NCI-H2029 treated with DMSO at 0.1 percent for 48 hours (cell line): ENCODE measurements around the gene FAM168A.

Experiments
- DNase-seq: peaks from one replicate; lab custom pipeline; 2025; lab: John Stamatoyannopoulos, UW

FAM168A gene

DNA sequence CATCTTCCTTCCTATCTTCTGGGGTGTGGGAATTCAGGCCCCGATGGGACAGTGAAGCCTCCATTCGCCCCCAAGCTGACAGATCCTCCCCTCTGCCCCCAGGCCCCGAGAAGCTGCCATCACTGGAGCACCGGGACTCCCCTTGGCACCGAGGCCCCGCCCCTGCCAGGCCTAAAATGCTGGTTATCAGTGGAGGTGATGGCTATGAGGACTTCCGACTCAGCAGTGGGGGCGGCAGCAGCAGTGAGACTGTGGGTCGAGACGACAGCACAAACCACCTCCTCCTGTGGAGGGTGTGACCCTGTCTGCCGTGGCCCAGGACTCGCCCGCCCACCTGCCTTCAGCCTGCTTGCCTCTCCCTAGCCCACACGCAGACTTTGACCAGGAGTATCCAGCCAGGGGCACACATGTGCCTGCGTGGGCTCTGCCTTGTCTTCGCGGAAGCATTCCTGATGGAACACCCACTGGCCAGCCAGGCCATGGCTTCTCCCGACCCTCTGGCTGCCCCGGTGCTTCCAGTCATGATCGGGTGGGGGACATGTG lies 230.4 kb downstream of the FAM168A start:
- DNase-seq, result no peak

DNA sequence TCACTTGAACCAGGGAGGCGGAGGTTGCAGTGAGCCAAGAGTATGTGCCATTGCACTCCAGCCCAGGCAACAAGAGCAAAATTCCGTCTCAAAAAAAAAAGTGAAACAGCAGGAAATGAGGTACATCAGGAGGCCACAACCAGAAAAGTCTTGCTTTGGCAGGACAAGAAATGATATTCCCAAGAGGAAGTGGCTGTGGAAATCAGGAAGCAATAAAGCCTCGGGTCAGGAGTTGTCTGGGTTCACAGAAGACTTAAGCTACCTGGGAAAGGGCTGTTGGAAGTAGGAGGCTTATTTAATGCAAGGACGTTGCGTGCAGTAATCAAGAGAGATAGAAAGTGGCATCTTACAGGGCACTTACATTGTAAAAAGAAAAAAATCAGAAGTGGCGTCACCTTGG lies 231.0 kb downstream of the FAM168A start:
- DNase-seq, result no peak

DNA sequence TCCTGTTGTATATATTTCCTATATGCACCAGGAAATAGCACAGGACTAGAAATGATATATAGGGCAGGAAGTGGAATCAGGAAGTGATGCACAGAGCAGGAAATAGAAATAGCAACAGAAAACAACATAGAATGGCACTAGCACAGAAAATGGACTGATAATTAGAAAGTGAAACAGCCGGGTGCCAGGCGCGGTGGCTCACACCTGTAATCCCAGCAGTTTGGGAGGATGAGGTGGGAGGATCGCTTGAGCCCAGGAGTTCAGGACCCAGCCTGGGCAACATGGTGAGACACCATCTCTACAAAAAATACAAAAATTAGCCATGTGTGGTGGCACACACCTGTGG lies 231.7 kb downstream of the FAM168A start:
- no peak for DNase-seq

DNA sequence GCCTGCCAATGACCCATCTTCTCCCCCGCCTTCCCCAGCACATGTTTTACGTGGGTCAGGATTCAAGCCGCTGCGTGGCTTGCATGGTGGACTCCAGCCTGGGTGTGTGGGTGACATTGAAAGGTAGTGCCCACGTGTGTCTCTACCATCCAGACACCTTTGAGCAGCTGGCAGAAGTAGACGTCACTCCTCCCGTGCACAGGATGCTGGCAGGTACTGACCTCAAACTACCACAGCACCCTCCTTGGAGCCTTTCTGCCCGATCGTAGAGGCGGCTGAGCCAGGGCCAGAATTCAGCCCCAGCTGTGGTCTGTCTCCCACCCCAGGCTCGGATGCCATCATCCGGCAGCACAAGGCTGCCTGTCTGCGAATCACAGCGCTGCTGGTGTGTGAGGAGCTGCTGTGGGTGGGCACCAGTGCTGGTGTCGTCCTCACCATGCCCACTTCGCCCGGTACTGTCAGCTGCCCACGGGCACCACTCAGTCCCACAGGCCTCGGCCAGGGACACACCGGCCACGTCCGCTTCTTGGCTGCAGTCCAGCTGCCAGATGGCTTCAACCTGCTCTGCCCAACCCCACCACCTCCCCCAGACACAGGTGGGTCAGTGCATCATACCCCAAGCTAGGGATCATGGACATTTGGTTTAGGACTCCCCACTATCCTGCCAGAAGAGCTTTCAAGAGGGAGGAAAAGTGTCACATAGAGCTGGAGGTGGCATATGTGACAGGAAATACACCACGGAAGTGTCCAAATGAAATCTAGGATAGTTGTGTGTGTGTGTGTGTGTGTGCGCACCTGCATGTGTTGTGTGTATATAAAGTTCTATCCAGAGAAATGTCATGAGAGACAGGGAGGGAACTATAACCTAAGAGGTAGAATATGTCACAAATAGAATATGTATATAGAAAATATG lies 232.3 kb downstream of the FAM168A start:
- no peak for DNase-seq

DNA sequence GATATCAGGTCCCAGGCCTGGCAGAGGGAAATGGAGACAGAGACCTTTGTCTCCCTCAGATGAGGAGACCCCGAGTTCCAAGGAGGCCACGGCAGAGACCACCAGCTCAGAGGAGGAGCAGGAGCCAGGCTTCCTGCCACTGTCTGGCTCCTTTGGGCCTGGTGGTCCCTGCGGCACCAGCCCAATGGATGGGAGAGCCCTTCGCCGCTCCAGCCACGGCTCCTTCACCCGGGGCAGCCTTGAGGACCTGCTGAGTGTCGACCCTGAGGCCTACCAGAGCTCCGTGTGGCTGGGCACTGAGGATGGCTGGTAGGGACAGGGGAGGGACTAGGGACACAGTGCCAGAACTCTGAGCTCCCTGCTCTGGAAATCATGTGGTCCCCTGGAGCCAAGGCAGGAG lies 234.8 kb downstream of the FAM168A start:
- DNase-seq, result no peak

DNA sequence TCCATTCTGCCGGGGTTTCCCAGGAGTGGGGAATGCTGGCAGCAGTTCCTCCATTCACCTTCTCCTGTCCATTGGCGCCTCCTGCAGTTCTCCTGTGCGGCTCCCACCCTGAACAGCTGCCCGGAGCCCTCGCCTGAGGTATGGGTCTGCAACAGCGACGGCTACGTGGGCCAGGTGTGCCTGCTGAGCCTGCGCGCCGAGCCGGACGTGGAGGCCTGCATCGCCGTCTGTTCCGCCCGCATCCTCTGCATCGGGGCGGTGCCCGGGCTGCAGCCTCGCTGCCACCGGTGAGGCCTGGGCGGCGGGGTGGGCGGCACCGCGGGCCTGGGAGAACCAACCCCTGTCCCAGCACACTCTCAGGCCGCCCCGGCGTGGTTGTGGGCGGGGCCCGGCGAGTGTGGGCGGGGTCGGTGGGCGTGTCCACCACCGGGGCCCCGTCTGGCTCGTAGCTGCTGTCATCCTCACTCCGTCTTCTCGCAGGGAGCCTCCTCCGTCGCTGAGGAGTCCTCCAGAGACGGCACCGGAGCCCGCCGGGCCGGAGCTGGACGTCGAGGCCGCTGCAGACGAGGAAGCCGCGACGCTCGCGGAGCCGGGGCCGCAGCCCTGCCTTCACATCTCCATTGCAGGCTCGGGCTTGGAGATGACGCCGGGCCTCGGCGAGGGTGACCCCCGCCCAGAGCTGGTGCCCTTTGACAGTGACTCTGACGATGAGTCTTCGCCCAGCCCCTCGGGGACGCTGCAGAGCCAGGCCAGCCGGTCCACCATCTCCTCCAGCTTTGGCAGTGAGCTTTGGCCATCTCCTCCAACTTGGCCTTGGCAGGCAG lies 235.7 kb downstream of the FAM168A start:
- DNase-seq, result no peak

DNA sequence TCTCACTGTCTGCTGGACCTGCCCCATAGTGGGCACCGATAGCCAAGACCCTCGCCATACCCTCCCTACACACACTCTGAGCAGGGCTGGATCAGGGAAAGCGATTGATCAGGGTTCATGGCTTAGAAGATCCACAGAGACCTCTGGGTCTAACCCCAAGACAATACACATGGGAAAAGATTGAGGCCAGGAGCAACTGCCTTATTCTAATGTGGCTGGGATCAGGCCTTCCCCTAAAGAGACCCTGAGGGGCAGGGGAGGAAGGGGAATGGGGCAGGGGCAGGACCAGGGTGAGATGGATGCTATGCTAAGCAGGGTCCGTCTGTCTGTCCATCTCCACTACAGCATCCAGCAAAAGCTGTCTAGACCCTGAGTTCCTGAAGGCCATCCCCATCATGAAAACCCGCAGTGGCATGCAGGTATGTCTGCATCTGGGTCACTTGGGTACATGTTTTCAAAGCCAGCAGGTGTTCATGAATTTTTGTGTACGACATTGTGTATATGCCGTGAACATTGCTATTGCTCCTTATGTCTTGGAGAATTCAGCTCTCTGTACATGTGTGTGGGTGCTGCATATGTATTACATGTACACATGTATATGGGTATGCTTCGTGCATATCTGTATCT lies 237.1 kb downstream of the FAM168A start:
- DNase-seq, result no peak

DNA sequence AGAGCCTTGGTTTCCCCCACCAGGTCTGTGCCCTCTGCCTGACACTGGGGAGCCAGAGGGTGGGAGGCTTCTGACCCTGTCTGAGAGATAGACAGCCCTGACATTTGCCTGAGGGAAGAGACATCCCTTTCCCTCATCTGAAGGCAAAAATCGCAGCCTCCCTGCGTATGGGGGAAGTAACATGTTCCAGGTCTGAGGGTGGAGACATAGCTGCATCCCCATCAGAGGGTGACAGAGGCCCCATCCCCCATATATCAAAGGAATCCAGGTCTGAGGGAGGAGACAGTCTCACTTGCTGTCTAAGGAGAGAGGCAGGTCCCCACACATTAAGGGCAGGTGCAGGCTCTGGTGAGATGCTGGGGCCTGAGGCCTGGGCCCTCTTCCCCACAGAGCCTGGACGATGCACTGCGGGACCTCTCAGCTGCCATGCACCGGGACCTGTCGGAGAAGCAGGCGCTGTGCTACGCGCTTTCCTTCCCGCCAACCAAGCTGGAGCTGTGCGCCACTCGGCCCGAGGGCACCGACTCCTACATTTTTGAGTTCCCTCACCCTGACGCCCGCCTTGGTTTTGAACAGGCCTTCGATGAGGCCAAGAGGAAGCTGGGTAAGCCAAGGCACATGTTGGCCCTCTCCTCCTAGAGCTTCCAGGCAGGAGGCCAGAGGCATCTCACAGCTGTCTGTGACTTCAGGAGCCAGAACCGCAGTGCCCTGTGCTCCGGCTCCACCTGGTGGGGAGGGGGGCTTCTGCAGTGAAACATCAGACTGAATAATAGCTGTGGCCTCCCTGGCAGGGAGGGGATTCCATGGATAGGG lies 237.8 kb downstream of the FAM168A start:
- DNase-seq, result no peak

DNA sequence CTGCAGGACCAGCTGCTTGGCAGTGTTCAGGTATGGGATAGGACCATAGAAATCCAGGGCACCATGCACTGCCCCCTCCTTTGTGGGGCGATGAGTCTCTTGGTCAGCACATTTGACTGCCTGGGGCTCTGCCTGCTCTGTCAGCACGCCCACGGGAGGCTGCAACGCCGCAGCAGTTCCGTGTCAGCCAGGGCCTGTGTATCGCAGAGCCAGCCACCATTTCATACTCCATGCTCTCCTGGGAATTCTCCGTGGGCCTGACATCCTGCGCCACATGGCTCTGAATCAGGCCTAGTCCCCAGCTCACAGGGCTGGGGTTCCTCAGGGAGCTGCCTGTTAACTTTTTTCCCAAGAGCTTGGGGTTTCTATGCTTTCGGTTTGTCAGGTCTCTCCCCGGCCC lies 238.6 kb downstream of the FAM168A start:
- no peak for DNase-seq

DNA sequence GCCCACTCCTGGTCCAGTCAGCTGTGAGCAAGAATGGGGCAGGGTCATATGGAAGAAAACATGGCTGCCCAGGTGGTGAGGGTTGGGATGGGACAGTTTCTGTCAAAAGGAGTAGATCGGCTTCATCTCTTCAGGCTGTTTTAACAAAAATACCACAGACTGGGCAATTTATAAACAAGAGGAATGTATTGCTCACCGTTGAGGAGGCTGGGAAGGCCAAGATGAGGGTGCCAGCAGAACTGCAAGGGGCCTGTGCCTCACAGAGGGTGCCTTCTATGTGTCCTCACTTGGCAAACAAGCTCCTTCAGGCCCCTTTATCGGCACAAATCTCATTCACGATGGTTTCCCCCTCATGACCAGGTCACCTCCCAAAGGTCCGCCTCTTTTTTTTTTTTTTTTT lies 239.8 kb downstream of the FAM168A start:
- DNase-seq, result no peak

DNA sequence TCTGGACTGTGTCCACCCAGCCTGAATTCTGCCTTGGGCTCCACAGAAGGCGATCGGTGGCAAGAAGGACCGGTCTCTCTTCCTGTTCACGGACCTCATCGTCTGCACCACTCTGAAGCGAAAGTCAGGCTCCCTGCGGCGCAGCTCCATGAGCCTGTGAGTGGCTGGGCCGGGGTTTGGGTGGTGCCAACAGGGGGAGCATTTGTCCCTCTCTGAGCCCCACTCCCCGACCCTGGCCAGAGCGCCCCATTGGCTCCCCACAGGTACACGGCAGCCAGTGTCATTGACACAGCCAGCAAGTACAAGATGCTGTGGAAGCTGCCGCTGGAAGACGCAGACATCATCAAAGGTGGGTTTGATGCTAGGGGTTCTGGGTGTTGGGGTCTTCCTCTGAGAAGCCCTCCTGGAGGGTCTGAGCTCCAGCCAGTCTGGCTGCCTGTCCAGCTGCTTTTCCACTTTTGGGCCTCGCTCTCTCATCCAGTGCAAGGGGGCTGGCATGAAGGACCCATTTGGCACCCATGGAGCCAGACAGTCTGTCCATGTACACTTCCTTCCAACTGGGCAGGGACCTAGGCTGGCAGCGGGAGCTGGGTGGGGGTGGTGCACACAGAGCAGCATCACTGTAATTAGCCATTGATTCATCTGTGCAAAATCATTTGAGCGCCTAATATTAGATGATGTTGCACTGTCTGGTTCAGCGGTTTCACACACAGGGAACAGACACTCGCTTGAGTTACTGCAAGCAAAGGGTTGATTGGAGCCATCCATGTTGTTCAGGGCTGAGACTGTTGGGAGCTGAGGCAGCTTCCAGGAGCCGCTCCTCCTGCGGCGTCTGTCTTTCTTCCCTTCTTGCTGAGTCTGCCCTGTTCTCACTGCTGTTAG lies 240.7 kb downstream of the FAM168A start:
- DNase-seq, result no peak

DNA sequence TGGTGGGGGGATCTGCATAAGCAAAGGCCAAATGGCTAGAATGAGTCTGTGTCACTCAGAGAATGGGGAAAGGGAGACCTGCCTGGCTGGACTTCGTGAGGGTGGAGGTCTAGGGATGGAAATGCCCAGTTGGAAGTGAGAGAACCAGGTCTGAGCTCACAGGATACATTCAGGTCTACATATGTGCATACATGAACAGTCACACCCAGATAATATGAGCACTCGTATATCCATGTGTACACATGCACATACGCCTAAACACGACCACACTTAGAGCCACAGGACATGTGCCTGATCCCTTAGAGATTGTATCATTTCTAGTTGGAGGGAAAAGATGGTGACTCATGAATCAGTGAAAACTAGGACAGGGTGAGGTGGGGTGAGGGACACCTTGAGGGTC lies 242.8 kb downstream of the FAM168A start:
- DNase-seq, result no peak

DNA sequence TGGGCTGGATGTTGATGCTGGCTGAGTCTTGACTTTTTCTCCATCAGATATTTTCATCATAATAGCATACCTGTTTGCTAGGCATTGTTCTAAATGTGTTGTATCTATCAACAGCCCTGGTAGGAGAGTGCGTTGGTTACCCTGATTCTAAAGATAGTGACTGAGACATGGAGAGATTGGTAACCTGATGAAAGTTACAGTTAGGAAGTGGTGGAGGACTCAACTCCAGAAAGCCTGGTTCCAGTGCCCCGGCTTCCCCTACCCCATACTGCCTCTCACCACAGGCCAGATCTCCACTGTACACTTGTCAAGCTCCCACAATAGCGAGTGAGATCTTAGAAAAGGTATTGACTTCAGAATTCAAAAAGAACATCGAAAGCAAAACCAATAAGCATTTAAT lies 244.5 kb downstream of the FAM168A start:
- DNase-seq, result no peak

DNA sequence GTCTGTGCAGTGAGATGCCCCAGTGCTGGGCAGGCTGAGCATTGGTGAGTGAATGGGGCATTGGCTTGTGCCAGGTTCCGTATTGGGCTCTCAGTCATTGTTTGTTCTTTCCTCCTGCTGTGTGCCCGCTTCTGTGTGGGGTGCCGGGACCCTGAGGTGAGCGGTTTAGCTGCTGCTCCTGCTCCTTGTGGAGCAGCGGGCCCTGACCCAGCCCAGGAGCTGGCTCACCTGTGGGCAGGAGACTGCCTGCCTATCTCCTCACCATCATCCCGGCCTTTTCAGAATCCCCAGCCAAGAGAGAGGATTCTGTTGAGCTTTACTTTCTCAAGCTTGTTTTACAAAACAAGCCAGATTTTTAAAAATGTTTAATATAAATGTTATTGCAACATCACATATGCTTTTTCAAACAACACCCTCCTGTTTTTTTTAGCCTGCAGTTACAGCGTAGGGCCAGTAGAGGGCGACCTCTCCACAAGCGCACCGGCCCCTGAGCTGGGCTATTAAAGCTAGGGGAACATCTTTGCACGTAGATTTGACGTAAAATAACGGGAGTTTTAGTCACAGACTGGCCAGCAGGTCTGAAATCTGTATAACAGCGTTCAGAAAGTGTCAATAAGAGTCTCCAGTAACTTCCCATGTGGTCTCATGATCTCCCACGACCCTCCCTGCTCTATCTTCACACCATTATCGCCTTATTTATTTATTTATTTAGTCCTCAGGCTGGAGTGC lies 246.8 kb downstream of the FAM168A start:
- peak; percentile 67 for DNase-seq
